NT2/D1 (cell line): ENCODE data around the gene DENND6A.
"Not testable (repeated sequence)": the region's sequence is repeated elsewhere in the genome, so short reads cannot be mapped to it uniquely, and the experiment has no call there.

Source experiments
- DNase-seq: peaks from one replicate; pipeline ENCODE4 v3.0.0-alpha.2; 2011; ENCODE audit warnings: low read depth, low spot score
- H3K27me3 ChIP-seq: 2 replicates; pipeline ENCODE4 v1.6.0; 2011; ENCODE audit warnings: mild to moderate bottlenecking; ENCODE audit not compliant: insufficient read length, insufficient read depth
- H3K36me3 ChIP-seq: 2 replicates; pipeline ENCODE4 v1.6.1; 2011; ENCODE audit warnings: mild to moderate bottlenecking, low read length, mixed read lengths; ENCODE audit not compliant: insufficient read depth, insufficient read length
- H3K4me1 ChIP-seq: 2 replicates; pipeline ENCODE4 v1.5.1; 2011; ENCODE audit not compliant: insufficient read depth, insufficient read length
- H3K4me3 ChIP-seq: 2 replicates; pipeline ENCODE4 v1.5.1; 2011; ENCODE audit warnings: low read depth; ENCODE audit not compliant: insufficient read length
- H3K9ac ChIP-seq: 2 replicates; pipeline ENCODE4 v1.6.0; 2011; ENCODE audit warnings: low read depth; ENCODE audit not compliant: insufficient read length
- H3K9me3 ChIP-seq: 2 replicates; pipeline ENCODE4 v1.5.1; 2011; ENCODE audit warnings: mild to moderate bottlenecking, low read length; ENCODE audit not compliant: insufficient read depth
- SUZ12 ChIP-seq: IDR thresholded peaks from 2 replicates; pipeline ENCODE4 v1.6.1; 2011; ENCODE audit not compliant: insufficient read length, insufficient read depth; ENCODE audit errors: extremely low read depth
- YY1 ChIP-seq: IDR thresholded peaks from 2 replicates; pipeline ENCODE4 v1.6.1; 2011; ENCODE audit not compliant: insufficient read length, insufficient read depth
- ZNF274 ChIP-seq: IDR thresholded peaks from 2 replicates; pipeline ENCODE4 v1.6.1; 2011; ENCODE audit warnings: mild to moderate bottlenecking, low read depth, low read length

Gene DENND6A

GRCh38 chr3:57654267-57654666 lies 38.6 kb downstream of the DENND6A start:
- Histone ChIP-seq H3K9ac (no peak overlapping the region), H3K9me3 (no peaks in the 10 kb centered on the region), H3K4me3 (no peak overlapping the region), H3K27me3 (no peaks in the 10 kb centered on the region), H3K4me1 (no peaks in the 10 kb centered on the region), H3K36me3 (peaks cover 28% of the 10 kb centered on the region)
- no peak for DNase-seq
- TF ChIP-seq YY1 (no peak), ZNF274 (no peak), SUZ12 (no peak)

GRCh38 chr3:57652203-57652602 lies 40.7 kb downstream of the DENND6A start:
- Histone ChIP-seq H3K36me3 (peaks cover 11% of the 10 kb centered on the region), H3K27me3 (no peaks in the 10 kb centered on the region), H3K9me3 (no peaks in the 10 kb centered on the region), H3K4me3 (no peak overlapping the region), H3K9ac (no peak overlapping the region), H3K4me1 (no peaks in the 10 kb centered on the region)
- TF ChIP-seq SUZ12 (no peak), YY1 (no peak), ZNF274 (no peak)
- DNase-seq: no peak

- Histone ChIP-seq H3K9ac (no peak overlapping the region), H3K9me3 (no peaks in the 10 kb centered on the region), H3K27me3 (no peaks in the 10 kb centered on the region), H3K4me1 (no peaks in the 10 kb centered on the region), H3K36me3 (peaks cover 12% of the 10 kb centered on the region), H3K4me3 (no peak overlapping the region)
- no peak for TF ChIP-seq ZNF274
- TF ChIP-seq SUZ12: no peak
- TF ChIP-seq YY1: no peak
- DNase-seq: no peak
These were observed 45.5 kb downstream of the DENND6A start for GRCh38 chr3:57647292-57647940.

- Histone ChIP-seq H3K4me1 (no peaks in the 10 kb centered on the region), H3K27me3 (no peaks in the 10 kb centered on the region), H3K36me3 (peaks cover 9% of the 10 kb centered on the region), H3K9ac (no peak overlapping the region), H3K4me3 (no peak overlapping the region), H3K9me3 (no peaks in the 10 kb centered on the region)
- DNase-seq: no peak
- TF ChIP-seq ZNF274: no peak
- TF ChIP-seq SUZ12: no peak
- TF ChIP-seq YY1: no peak
These were observed 46.2 kb downstream of the DENND6A start for GRCh38 chr3:57646723-57647122.

- Histone ChIP-seq H3K4me3 (no peak overlapping the region), H3K4me1 (no peaks in the 10 kb centered on the region), H3K9ac (no peak overlapping the region), H3K36me3 (peaks cover 18% of the 10 kb centered on the region), H3K9me3 (no peaks in the 10 kb centered on the region), H3K27me3 (no peaks in the 10 kb centered on the region)
- no peak for DNase-seq
- TF ChIP-seq YY1 (no peak), ZNF274 (no peak), SUZ12 (no peak)
These were observed 48.1 kb downstream of the DENND6A start for GRCh38 chr3:57644740-57645139.

GRCh38 chr3:57637391-57637790 lies 55.5 kb downstream of the DENND6A start:
- no peak for DNase-seq
- TF ChIP-seq ZNF274 (no peak), SUZ12 (no peak), YY1 (no peak)

GRCh38 chr3:57634259-57634658 lies 58.6 kb downstream of the DENND6A start:
- not testable (repeated sequence) for DNase-seq, H3K4me1 ChIP-seq, H3K27me3 ChIP-seq, H3K9ac ChIP-seq, H3K9me3 ChIP-seq, H3K4me3 ChIP-seq
- peaks cover 44% of the 10 kb centered on the region for H3K36me3 ChIP-seq

More at GRCh38 chr3:57637391-57637790, 55.5 kb downstream of the DENND6A start:
- Histone ChIP-seq H3K4me1 (no peaks in the 10 kb centered on the region), H3K4me3 (no peak overlapping the region), H3K27me3 (no peaks in the 10 kb centered on the region), H3K36me3 (peaks cover 42% of the 10 kb centered on the region), H3K9ac (no peak overlapping the region), H3K9me3 (no peaks in the 10 kb centered on the region)

GRCh38 chr3:57627976-57628375 lies 64.9 kb downstream of the DENND6A start:
- no peak for DNase-seq
- no peak overlapping the region for H3K4me3 ChIP-seq
- peaks cover 53% of the 10 kb centered on the region for H3K36me3 ChIP-seq
- H3K9ac ChIP-seq: no peak overlapping the region
- no peak for TF ChIP-seq YY1
- TF ChIP-seq SUZ12: no peak
- no peak for TF ChIP-seq ZNF274
- H3K27me3 ChIP-seq: no peaks in the 10 kb centered on the region
- no peaks in the 10 kb centered on the region for H3K9me3 ChIP-seq
- no peaks in the 10 kb centered on the region for H3K4me1 ChIP-seq
